DOHH2 (cell line): ENCODE data around the gene KRT40.

Experiments
- H3F3A ChIP-seq: fragments of 200-600 bp; sonication (generic), shearing (Covaris generic); 2 replicates; pipeline ENCODE4 v1.6.0; 2016; ENCODE audit warnings: antibody characterized with exemption, mild to moderate bottlenecking; ENCODE audit not compliant: control insufficient read depth, insufficient read depth
- H3K27ac ChIP-seq: fragments of 200-600 bp; sonication (generic); 2 replicates; pipeline ENCODE4 v1.5.1; 2014; ENCODE audit warnings: low read depth, mild to moderate bottlenecking, low read length, moderate library complexity
- H3K27me3 ChIP-seq: fragments of 200-600 bp; sonication (generic); 2 replicates; pipeline ENCODE4 v1.6.1; 2014; ENCODE audit warnings: mild to moderate bottlenecking, low read length, mixed read lengths; ENCODE audit not compliant: control insufficient read depth
- H3K36me3 ChIP-seq: fragments of 200-600 bp; sonication (generic); 2 replicates; pipeline ENCODE4 v1.6.1; 2014; ENCODE audit warnings: mild to moderate bottlenecking, low read length, moderate library complexity, mixed read lengths; ENCODE audit not compliant: control insufficient read depth
- H3K4me1 ChIP-seq: fragments of 200-600 bp; sonication (generic); 2 replicates; pipeline ENCODE4 v1.6.1; 2014; ENCODE audit warnings: mild to moderate bottlenecking, low read length, mixed read lengths; ENCODE audit not compliant: control insufficient read depth
- H3K4me2 ChIP-seq: fragments of 200-600 bp; sonication (generic); 2 replicates; pipeline ENCODE4 v1.6.0; 2014; ENCODE audit warnings: mild to moderate bottlenecking, low read length, moderate library complexity
- H3K4me3 ChIP-seq: fragments of 200-600 bp; sonication (generic); 2 replicates; pipeline ENCODE4 v1.5.1; 2014; ENCODE audit warnings: mild to moderate bottlenecking, low read length, mixed read lengths
- H3K79me2 ChIP-seq: fragments of 200-600 bp; sonication (generic); 2 replicates; pipeline ENCODE4 v1.6.1; 2014; ENCODE audit warnings: mild to moderate bottlenecking, low read length, mixed read lengths; ENCODE audit not compliant: control insufficient read depth
- H3K9me2 ChIP-seq: fragments of 200-600 bp; sonication (generic); replicated peaks from 2 replicates; pipeline ENCODE4 v1.6.1; 2014; ENCODE audit warnings: mild to moderate bottlenecking, low read length, mixed read lengths; ENCODE audit not compliant: control insufficient read depth
- H3K9me3 ChIP-seq: fragments of 200-600 bp; sonication (generic); 2 replicates; pipeline ENCODE4 v1.6.1; 2014; ENCODE audit warnings: antibody characterized with exemption, low read length, mixed read lengths; ENCODE audit not compliant: control insufficient read depth, insufficient read depth
- H4K20me1 ChIP-seq: fragments of 200-600 bp; sonication (generic); 2 replicates; pipeline ENCODE4 v1.6.0; 2014; ENCODE audit warnings: low read depth, mild to moderate bottlenecking, antibody characterized with exemption, low read length, moderate library complexity; ENCODE audit not compliant: control insufficient read depth, insufficient read depth
- EZH2phosphoT487 ChIP-seq: fragments of 200-600 bp; sonication (generic); IDR thresholded peaks from 2 replicates; pipeline ENCODE4 v1.6.1; 2017; ENCODE audit warnings: borderline replicate concordance, mild to moderate bottlenecking, antibody characterized with exemption, low read length, moderate library complexity, mixed read lengths
- TF ChIP-seq, protein P1 (sequence below): fragments of 200-600 bp; sonication (generic); IDR thresholded peaks from one replicate; pipeline ENCODE4 v1.5.1; 2014; ENCODE audit warnings: antibody characterized with exemption, mild to moderate bottlenecking, low read depth, low read length; ENCODE audit not compliant: poor library complexity, severe bottlenecking

The KRT40 gene

DNA sequence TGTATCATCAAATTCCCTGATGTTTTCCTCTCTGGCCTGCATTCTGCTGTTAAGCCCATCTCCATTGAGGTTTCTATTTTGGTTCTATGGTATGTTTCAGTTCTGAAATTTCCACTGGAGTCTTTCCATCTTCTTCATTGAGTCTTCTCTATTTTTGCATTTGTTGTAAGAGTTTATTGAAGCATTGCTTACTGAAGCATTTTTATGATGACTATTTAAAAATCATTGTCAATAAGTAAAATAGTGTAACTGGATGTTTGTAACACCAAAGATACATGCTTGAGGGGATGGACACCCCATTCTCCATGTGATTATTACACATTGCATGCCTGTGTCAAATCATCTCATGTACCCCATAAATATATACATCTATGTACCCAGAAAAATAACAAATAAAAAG is 8.6 kb downstream of the KRT40 start:
- H3K36me3 ChIP-seq, result no peaks in the 10 kb centered on the region
- H3K27me3 ChIP-seq, result 0 out of 2 replicates have a peak, but pooled peaks cover 3% of the 10 kb centered on the region
- TF ChIP-seq, protein P1, sequence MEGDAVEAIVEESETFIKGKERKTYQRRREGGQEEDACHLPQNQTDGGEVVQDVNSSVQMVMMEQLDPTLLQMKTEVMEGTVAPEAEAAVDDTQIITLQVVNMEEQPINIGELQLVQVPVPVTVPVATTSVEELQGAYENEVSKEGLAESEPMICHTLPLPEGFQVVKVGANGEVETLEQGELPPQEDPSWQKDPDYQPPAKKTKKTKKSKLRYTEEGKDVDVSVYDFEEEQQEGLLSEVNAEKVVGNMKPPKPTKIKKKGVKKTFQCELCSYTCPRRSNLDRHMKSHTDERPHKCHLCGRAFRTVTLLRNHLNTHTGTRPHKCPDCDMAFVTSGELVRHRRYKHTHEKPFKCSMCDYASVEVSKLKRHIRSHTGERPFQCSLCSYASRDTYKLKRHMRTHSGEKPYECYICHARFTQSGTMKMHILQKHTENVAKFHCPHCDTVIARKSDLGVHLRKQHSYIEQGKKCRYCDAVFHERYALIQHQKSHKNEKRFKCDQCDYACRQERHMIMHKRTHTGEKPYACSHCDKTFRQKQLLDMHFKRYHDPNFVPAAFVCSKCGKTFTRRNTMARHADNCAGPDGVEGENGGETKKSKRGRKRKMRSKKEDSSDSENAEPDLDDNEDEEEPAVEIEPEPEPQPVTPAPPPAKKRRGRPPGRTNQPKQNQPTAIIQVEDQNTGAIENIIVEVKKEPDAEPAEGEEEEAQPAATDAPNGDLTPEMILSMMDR, result no peak
- TF ChIP-seq EZH2phosphoT487, result no peak
- H3K27ac ChIP-seq, result no peak overlapping the region
- H3K4me2 ChIP-seq, result no peak overlapping the region
- H3K4me1 ChIP-seq, result no peaks in the 10 kb centered on the region
- no peaks in the 10 kb centered on the region for H3K79me2 ChIP-seq
- no peaks in the 10 kb centered on the region for H3F3A ChIP-seq
- H3K9me3 ChIP-seq, result no peaks in the 10 kb centered on the region
- no peak overlapping the region for H3K4me3 ChIP-seq
- no peaks in the 10 kb centered on the region for H3K9me2 ChIP-seq
- no peaks in the 10 kb centered on the region for H4K20me1 ChIP-seq

DNA sequence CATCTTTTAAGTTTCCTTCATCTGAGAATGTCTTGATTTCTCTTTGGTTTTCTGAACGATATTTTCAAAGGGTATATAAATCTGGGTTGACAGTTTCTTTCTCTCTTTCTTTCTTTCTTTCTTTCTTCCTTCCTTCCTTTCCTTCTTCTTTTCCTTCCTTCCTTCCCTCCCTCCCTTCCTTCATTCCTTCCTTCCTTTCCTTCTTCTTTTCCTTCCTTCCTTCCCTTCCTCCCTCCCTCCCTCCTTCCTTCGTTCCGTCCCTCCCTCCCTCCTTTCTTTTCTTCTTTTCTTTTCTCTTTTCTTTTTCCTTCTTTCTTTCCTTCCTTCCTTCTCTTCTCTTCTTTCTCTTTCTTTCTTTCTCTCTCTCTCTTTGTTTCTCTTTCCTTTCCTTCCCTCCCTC is 9.8 kb downstream of the KRT40 start:
- H3K27ac ChIP-seq, result no peak overlapping the region
- no peaks in the 10 kb centered on the region for H3K79me2 ChIP-seq
- H3K9me3 ChIP-seq, result no peaks in the 10 kb centered on the region
- H4K20me1 ChIP-seq, result no peaks in the 10 kb centered on the region
- H3K36me3 ChIP-seq, result no peaks in the 10 kb centered on the region
- H3F3A ChIP-seq, result no peaks in the 10 kb centered on the region
- no peak for TF ChIP-seq EZH2phosphoT487
- H3K27me3 ChIP-seq, result 0 out of 2 replicates have a peak, but pooled peaks cover 3% of the 10 kb centered on the region
- H3K4me1 ChIP-seq, result no peaks in the 10 kb centered on the region
- no peaks in the 10 kb centered on the region for H3K9me2 ChIP-seq
- no peak overlapping the region for H3K4me3 ChIP-seq
- H3K4me2 ChIP-seq, result no peak overlapping the region

DNA sequence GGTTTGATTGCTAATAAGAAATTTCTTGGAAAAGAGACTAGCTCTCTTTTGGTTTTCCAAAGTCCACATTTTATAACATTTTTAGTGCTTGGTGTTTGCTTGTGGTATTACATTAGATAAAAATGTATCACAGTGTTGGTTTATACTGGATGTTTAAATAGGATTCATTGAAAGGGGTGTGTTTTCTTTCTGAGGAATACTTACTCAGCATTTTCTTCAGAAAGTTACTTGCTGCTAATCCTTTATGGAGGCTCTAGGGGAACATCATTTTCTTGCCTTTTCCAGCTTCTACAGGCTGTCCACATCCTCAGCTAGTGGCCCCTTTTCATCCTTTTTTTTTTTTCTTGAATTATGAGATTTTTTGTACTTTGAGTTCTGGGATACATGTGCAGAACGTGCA is 16.5 kb downstream of the KRT40 start:
- H3K9me3 ChIP-seq, result no peaks in the 10 kb centered on the region
- H3K4me3 ChIP-seq, result no peak overlapping the region
- H3K9me2 ChIP-seq, result no peaks in the 10 kb centered on the region
- H3K27me3 ChIP-seq, result peaks cover 3% of the 10 kb centered on the region; the same call in 1 of the 2 replicates
- H3F3A ChIP-seq, result no peaks in the 10 kb centered on the region
- TF ChIP-seq EZH2phosphoT487, result no peak
- TF ChIP-seq, protein P1, result no peak
- no peaks in the 10 kb centered on the region for H4K20me1 ChIP-seq
- no peaks in the 10 kb centered on the region for H3K36me3 ChIP-seq
- H3K4me2 ChIP-seq, result no peak overlapping the region
- no peaks in the 10 kb centered on the region for H3K4me1 ChIP-seq
- no peaks in the 10 kb centered on the region for H3K79me2 ChIP-seq
- no peak overlapping the region for H3K27ac ChIP-seq

DNA sequence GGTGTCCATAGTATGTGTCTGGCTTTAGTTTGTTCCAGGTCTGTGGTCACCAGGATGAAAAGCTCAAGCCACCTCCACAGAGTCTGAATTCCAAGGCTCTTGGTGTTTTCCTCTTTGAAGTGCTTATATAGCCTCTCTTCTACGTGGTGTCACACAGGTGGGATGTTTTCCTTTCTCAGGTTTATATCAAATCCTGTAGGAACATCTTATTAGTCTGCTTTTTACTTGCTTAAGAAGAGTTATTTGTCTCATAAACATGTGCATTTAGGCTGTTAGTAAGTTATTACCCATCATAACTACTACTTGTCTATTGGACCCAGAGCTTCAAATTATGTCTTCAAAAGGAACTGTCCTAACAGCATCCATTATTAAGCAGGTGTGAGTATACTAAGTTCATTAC is 17.3 kb downstream of the KRT40 start, which contains the start of gene KRT39:
KRT39 (minus strand) TSS at position 101 of the 400 bp plus-strand sequence; CDS start at position 9, 92 bp downstream.
- H3K9me2 ChIP-seq, result no peaks in the 10 kb centered on the region
- H3K9me3 ChIP-seq, result no peaks in the 10 kb centered on the region
- H3F3A ChIP-seq, result no peaks in the 10 kb centered on the region
- H3K79me2 ChIP-seq, result no peaks in the 10 kb centered on the region
- H3K27ac ChIP-seq, result no peak within 1 kb of the TSS
- TF ChIP-seq, protein P1, result no peak
- TF ChIP-seq EZH2phosphoT487, result no peak
- H4K20me1 ChIP-seq, result no peaks in the 10 kb centered on the region
- no peak within 1 kb of the TSS for H3K4me2 ChIP-seq
- peaks cover 1% of the 10 kb centered on the region for H3K27me3 ChIP-seq
- H3K4me1 ChIP-seq, result no peaks in the 10 kb centered on the region
- H3K36me3 ChIP-seq, result no peaks in the 10 kb centered on the region
- H3K4me3 ChIP-seq, result no peak within 1 kb of the TSS
